NCI-H146 (cell line): ENCODE results near the gene ATG5.

Experiments used
- DNase-seq: peaks from one replicate; lab custom pipeline; 2025; lab: John Stamatoyannopoulos, UW

ATG5 gene

DNA sequence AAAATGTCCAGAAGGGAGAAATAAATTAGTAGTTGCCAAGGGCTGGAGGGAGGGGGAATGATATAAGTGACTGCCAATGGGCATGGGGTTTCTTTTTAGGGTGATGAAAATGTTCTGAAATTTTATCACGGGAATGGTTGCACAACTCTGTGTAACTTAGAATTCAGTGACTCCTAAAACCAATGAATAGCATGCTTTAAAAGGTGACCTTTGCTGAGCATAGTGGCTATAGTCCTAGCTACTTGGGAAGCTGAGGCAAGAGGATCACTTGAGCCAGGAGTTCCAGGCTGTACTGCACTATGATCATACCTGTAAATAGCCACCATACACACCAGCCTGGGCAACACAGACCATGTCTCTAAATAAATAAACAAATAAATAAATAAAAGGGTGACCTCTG is 109.0 kb downstream of the ATG5 start:
- DNase-seq = no peak

DNA sequence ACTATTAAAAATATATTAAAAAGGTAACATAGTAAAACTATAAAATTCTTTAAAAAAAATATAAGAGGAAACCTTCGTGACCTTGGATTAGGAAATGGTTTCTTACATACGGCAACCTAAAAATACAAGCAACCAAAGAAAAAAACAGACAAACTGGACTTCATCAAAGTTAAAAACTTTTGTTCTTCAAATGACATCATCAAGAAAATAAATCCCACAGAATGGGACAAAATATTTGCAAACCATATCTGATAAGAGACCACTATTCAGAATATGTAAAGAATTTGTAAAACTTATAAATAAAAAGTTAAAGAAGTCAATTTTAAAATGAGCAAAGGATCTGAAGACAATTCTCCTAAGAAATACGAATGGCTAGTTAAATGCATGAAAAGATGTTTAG is 110.0 kb downstream of the ATG5 start:
- DNase-seq = no peak

DNA sequence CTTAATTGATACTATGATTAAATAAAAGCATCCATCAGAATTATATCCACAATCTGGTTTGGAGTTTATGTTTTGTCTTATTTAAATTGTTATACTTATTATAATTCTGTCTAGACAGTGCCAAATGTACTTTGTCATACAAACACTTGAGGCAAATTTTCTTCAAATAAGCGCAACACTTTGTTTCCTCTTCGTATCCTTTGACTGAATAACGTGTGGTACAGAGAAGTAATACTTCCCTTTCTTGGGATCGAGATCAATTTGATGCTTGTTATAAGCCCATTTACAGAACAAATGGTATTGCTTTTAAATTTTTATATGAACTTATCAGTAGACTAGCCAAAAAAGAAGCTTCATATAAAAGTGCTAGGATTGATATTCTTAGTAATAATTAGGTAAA is 111.0 kb downstream of the ATG5 start:
- DNase-seq = no peak

DNA sequence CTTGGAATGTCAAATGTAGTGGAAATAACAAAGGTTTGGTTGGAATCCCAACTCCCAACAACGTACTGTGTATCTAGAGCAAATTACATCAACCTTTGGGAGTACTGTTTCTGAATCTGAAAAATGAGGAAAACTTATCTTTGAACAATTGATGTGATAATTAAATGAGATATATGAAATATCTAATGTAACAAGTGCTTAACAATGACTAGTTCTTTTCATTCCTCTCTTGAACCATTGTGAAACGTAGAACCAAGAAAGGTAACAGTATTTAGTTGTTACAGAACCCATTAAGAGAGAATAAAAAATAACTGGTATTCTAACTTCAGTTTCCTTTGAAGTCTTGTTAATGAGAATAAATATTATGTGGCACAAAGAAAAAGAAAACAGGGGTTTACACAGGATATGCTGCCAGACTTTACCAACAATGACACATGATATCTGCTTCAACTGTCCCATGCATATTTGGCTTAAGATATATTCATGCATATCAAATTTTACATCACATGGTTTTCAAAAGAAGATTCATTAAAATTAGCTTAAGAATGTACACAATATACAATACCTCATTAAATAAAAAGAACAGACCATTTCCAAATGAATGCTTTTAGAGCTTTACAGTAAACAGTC is 111.8 kb downstream of the ATG5 start:
- no peak for DNase-seq

DNA sequence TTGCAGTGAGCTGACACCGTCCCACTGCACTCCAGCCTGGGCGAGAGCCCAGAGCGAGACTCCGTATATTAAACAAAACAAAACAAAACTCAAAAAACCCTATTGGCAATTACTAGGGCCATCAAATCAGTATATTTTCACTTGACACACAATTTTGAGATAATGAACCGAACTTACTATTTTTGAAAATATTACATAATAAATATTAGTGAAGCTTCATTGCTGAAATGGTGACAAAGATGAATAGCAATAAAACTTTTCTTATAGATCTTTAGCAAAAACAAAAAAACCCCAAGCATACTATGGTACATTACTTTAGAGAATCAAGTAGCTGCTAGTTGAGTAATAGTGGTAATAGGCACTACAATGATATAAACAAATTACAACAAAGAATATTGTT is 113.0 kb downstream of the ATG5 start:
- no peak for DNase-seq

DNA sequence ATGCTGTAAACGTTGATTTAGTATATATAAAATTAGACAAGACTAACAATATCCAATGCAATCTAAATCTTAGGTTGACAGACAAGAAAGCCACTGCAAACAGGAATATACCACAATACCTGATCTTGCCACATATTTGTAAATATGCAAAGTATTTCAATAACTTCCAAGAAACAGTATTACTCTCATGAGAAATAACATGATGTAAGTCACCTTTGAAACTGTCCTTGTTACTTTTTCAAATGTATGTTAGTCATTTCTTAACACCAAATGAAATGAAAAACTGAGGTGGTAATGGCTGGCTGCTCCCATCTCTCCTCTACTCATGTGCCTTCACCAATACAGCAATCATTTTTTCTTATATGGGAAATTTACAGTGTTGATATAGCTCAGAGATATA is 118.7 kb downstream of the ATG5 start:
- DNase-seq = no peak

DNA sequence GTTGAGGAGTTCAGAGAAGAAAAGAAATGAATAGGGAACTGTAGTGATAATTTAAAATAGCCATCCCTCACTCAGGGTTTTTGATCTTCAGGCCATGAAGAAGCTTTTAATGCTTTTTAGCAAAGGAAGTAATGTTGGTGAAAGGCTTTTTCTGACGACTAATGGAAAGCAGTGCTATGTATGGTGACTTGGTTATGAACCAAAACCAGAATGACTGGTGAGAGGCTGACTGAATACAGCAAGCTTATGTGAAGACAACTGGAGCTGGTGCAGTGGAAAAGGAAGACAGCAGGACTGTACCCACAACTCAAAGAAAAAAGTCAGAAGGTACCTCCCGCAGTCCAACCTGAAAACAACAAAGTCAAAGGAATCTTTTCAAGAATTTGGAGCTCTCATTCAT is 120.6 kb downstream of the ATG5 start:
- DNase-seq = no peak

DNA sequence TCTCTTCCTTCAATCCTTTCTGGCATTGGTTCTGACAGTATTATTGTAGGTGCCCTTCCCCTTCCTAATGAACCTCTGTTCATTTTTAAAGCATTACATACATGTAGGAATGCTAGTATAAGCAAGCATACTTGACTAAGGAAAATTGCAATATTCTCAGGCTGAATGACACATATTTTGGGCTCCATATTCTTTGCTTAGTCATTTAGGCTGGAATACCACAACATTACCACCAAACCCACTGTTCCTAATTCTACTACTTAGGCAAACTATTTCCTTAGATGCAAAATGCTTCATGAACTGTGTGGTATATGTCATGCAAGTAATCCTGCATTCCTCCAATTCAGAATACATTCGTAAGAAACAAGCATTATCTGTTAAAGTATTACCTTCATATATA is 125.6 kb downstream of the ATG5 start:
- DNase-seq = no peak

DNA sequence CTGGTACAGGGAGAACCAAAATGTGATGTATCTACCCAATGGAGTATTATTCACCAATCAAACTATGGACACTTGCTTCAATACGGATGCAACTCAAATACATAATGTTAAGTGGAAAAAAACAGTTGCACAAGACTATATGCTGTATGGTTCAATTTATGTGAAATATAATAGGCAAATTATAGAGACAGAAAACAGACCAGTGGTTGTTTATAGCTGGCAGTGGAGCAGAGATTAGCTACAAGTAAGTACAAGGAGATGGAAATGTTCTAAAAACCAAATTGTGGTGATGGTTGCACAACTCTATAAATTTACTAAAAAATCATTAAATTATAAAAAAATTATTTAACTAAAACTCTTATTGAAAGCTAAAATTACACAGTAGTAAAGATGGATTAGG is 126.2 kb downstream of the ATG5 start:
- DNase-seq = no peak

DNA sequence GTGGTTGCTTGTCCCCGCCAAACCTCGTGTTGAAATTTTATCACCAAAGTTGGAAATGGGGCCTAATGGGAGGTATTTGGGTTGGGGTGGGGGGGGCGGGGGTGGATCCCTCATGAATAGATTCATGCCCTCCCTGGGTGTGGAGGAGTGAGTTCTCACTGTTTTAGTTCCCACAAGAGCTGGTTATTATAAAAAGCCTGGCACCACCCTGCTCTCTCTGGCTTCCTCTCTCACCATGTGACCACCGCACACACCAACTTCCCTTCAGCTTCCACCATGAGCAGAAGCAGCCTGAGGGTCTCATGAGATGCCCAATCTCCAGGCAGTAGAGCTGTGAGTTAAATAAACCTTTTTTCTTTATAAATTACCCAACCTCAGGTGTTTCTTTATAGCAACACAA is 128.1 kb downstream of the ATG5 start:
- no peak for DNase-seq

DNA sequence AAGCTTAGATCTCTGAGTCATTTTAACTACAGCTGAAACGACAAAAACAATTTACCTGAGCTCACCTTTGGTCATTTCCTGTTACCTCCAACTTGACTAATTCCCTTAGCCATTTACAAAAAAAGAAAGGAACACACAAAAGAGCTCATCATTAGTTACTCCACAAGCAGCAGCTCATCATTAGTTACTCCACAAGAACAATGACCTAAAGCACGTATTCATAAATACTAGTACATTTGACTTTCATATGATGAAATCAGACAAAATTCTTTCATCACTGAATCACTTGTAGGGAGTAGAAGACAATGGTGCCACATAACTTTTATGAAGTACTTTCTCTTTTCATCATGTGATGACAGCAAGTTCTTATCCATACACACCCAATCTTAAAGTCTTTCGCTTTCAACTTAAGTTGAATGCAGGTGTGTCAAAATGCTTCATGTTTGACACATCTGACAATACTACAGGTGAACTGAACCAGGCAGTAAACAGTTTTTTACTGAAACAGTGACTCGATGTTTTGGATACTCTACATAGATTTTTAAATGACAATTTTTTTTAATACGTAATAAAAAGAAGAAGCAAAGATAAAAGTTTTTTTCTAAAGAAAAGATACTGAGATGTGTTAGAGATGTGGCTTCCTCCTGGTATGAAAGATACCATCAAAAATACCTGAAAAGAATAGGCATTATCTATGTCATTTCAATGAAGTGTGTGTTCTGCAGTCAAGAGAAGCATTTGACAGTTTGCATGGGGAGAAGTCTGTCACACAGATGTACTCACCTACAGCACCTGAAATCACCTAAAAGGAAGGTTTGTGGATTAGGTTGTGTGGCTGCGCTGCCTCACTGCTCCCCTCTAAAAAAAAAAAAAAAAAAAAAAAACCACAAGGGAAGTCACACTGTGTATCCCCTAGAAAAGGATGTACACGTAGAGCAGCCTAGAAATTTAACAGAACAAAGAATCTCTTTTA is 130.3 kb downstream of the ATG5 start:
- no peak for DNase-seq

DNA sequence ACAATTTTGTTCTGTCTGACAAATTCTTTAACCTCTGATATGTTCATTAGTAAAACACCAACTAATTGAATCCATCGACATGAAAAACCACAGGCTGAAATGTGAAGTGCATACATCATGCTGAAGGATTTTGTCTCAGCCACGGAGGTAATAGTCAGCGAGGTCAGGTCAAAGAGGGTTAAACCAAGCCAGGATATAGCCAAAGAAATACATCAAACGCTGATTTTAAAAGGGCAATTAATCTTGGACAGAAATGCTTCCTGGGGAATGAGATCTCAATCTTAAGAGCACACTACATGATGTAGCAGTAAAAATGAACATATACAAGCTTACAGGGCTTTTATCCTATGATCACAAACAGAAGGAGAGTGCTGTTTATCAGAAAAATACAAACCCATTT is 132.7 kb downstream of the ATG5 start:
- no peak for DNase-seq

DNA sequence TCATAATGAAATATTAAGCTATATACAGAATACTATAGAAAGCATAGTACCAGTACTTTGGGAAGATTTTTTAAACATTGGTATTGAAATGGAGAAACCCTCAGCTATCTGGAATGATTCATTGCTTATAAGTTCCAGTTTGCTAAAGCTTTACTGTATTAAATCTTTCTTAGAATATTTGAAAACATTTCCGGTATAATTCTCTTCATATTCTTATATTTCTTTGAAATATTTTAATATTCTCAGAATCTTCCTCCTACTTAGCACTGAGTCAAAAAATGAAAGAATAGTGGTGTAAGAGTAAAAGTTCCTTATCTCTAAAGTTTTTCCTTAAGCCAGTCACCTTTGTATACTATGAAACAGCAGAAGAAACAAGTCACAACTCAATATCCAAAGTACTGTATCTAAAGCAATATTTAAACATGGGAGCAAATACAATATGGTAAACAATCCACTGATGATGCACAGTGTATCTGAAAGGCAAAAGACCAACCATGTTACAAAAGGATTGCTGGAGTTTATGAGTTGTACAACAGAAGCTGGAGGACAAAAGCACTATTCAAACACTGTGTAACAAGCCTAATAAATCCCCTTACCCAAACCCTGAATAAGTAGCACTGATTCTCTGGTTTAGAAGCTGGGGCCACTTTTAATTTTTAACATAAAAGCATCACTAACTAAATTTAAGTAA is 137.3 kb downstream of the ATG5 start:
- DNase-seq = no peak

DNA sequence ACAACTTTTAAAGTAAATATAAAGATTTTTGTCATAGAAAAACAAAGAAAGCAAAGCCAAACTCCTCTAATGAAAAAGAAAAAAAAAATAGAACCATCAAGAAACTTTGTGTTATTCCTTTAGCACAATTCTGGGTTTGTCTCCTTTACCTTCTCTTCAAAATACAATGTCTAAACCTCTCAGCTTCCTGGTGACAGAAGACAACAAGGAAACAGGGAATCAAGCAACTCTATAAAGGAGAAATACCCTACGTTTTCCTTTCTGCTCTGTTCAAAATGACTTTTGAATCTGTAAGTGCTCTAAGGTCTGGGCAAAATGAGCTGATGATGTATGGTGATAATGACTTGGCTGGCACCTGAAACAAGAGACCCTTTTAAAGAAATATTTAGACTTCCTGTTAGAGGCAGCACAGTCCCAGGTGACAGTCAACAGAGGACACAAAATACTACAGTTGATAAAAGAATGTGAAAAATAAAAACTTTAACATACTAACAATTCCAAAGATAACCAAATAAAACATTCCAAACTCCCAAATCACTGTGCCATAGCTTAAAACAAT is 138.1 kb downstream of the ATG5 start:
- DNase-seq = no peak

DNA sequence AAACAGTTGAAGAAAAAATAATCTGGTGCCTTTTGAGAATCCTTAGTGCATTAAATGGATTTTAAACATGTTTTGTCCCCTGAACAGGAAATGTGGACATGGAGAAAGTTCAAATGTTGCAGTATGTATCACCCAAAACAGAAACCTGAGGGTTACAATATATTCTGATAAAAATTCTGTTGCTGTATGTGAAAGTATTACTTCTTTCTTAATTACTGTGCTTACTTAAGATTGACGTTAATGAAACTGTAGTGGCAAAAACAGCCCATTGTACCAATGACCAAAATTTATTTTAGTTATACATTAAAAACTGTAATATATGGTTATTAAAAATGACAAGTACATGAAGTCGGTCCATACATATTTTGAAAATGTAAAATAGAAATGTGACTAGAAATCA is 138.8 kb downstream of the ATG5 start:
- DNase-seq = no peak

DNA sequence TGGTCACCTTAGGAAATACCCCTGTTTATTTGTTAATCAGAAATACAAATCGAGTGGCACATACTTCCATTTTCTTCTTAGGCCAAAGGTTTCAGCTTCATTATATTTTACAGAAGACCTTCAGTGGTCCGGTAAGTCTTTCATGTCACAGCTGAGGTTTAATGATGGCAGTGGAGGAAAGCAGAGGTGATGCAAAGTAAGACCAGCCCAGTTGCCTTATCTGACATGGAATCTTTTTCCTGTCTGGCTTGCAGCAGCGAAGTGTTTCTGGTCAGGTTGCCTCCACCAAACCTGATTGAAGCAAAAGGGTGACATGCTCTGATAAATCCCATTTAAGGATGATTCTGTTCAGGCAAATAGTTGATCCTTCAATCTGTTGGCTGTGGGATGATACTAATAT is 139.4 kb downstream of the ATG5 start:
- no peak for DNase-seq

DNA sequence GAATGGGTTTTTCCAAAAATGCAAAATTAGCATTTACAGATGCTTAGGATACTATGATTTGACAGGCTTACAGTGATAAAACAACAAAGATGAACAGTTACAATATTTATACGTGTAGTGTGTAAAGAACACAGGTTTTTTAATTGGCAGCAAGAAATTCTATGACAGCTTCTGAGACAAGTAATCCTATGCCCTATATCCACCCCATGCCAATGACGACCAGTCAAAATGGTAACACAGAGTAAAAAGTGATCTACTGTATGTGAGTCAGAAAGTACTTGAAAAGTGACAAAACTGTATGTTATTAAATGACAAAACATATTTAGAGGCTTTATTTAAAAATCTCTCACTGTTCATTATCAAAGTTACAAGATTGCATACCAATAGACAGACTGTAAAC is 139.9 kb downstream of the ATG5 start:
- DNase-seq = no peak

DNA sequence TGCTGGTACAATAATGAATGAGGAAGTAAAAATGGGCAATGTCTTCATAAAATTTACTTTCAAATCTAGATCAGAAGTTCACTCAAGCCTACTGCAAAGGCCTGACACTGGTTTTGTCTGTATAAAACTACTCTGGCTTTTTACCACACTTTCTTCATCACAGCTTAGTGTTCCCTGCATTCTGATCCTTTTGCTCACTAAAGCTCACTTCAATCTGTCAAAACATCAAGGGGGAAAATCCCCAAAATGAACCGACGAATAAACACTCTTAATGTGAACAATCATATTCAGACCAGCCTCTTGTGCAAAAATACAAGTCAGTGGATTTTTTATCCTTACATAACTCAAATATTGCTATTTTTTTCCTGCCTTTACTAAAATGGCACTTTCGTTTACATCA is 140.9 kb downstream of the ATG5 start:
- no peak for DNase-seq

DNA sequence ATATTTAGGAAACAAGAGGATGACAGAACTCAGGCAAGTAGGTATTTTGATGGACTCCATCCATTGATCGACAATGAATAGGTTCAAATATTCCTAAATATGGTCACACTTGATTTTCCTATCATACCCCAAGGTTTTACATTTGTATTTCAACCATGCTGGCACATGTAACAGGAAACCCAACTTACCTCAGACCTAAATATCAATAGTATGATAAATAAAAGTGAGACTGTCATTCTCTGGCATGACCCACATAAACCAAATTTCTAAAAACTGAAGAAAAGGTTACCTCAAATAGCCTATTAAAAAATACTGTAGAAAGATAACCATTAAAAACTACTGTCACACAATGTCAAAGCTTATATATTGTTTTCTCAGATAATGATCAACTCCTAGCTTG is 142.1 kb downstream of the ATG5 start:
- no peak for DNase-seq

DNA sequence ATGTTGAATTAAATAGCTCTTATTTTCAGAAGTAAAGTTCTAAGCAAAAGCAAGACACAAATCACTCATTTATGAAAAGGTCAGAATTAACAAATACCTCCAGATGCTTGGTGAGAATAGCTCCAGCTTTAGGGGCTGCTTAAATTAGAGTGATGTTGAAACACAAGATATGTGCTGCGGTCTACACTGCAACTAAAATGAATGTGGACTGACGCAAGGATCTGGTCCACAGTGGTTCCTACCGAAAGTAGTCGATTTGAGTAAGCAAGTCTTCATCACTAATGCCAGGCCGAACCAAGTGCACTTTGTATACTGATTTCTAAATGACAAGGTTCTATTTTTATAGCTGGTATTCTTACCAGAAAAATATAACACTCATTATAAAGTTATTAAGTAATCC is 143.1 kb downstream of the ATG5 start:
- DNase-seq = no peak

DNA sequence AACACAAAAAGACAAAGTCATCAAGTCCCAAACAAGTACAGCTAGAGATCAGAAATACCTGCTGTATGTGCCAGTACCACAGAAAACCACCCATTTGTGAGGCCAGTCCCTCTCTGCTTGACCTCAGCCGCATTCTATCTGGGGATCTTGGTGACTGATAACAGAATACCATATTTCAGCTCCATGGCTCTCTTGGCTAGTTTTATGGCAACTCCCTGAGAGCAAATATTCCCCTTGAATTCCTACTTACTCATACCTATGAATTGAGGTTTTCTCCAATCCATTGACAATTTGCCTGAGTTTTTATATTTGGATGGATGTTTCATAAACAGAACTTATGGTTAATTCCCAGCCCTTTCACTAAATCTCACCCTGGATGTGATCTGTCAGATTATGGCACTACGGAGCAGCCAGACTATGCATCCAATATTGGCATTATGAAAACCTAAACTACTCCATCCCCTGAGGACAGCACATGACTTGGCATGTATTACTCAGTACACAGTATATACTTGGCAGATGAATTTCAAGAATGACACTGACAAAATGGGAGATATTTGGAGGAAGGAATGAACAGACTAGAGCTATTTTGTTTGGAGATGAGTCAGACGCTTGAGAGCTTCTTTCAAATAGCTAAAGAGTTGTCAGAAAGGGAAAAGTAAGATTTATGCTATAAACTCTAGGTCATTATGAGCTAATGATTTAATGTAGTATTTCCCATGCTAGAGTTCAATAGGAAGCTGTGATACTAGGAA is 143.7 kb downstream of the ATG5 start:
- no peak for DNase-seq

DNA sequence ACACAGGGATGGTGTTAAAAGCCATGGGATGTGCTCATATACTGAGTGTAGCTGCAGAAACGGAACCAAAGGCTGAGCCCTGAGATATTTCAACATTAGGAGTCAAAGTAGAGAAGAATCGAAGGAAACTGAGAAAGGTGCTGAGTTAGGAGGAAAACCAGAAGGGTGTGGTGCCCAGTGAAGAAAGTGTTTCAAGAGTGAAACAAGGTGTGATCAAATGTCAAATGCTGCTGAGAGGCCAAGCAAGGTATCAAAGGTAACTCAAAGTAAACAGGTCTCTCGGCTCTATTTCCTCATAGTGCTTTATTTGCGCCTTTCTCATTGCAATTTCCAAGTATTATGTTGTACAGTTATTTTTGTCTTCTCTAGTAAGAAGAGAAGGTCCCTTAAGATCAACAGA is 145.4 kb downstream of the ATG5 start:
- DNase-seq = no peak
